Measurements from ENCODE around the gene CEP295NL. TPM values are rescaled to one million over a fixed set of nuclear protein-coding genes. Genes with fewer than 3 reads are reported as not detected.

The CEP295NL gene
- total RNA-seq, 1 donor from 2014 or later: 3.8 TPM

DNA sequence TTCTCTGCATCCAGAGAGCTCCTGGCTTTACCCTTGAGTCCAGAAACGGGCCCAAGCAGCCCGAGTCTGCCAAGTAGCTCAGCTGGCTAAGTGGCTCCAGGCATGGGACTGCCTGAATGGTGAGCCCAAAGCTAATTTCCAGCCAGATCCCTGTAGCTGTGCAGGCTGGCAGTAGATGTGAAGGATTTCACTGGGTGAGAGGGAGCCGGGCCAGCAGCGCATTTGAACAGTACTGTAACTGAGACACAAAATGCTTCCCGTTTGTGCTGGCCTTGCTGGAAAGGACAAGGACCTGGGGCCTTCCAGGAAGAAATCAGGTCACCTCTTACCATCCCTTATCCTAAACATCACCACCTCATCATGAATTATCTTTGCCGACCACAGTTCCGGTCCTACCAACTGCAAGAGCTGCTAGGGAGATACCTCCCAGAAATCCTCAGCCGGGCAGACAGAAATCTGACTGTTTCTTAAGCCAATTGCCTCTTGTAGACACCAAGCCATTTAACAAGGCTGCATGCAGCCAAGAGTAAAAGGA lies 18.5 kb upstream of the CEP295NL start:
- H3K4me1 Mint-ChIP-seq (ENCODE audit: unreplicated experiment): peaks cover 52% of the 10 kb centered on the region
- H3K27ac Mint-ChIP-seq: peak overlapping the region; percentile 43
- peaks cover 12% of the 10 kb centered on the region for H3K36me3 Mint-ChIP-seq
- TF ChIP-seq, protein P1, sequence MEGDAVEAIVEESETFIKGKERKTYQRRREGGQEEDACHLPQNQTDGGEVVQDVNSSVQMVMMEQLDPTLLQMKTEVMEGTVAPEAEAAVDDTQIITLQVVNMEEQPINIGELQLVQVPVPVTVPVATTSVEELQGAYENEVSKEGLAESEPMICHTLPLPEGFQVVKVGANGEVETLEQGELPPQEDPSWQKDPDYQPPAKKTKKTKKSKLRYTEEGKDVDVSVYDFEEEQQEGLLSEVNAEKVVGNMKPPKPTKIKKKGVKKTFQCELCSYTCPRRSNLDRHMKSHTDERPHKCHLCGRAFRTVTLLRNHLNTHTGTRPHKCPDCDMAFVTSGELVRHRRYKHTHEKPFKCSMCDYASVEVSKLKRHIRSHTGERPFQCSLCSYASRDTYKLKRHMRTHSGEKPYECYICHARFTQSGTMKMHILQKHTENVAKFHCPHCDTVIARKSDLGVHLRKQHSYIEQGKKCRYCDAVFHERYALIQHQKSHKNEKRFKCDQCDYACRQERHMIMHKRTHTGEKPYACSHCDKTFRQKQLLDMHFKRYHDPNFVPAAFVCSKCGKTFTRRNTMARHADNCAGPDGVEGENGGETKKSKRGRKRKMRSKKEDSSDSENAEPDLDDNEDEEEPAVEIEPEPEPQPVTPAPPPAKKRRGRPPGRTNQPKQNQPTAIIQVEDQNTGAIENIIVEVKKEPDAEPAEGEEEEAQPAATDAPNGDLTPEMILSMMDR (conservative IDR thresholded peaks at IDR 0.05): no peak
- H3K9me3 Mint-ChIP-seq: no peaks in the 10 kb centered on the region
- no peaks in the 10 kb centered on the region for H3K27me3 Mint-ChIP-seq
- peak overlapping the region; percentile 86 for H3K4me3 Mint-ChIP-seq
- DNase-seq (ENCODE audit: extremely low spot score, unreplicated experiment): no peak

DNA sequence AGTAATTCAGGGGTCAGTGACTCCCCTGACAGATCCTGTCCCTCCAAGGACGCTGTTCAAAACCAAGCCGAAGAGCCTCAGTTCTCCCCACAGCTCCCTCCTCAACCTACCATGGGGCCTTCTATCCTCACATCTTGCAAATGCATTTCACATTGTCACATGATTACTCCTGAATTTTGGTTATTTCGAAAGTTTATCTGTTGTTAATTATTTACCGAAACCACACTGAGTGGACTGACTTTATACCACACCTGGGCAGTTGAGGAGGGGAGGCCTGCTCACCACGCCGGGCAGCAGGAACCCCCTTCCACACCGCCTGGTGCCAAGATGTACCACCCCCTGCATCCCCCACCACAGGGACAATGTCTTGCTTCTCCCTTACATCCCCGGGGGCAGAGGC lies 17.5 kb upstream of the CEP295NL start:
- Mint-ChIP-seq H3K36me3 (peaks cover 12% of the 10 kb centered on the region), H3K4me3 (peak overlapping the region; percentile 44), H3K9me3 (no peaks in the 10 kb centered on the region), H3K27me3 (no peaks in the 10 kb centered on the region), H3K27ac (peak overlapping the region; percentile 52), H3K4me1 (ENCODE audit: unreplicated experiment) (peaks cover 53% of the 10 kb centered on the region)
- no peak for DNase-seq (ENCODE audit: extremely low spot score, unreplicated experiment)
- TF ChIP-seq, protein P1 (conservative IDR thresholded peaks at IDR 0.05): no peak

DNA sequence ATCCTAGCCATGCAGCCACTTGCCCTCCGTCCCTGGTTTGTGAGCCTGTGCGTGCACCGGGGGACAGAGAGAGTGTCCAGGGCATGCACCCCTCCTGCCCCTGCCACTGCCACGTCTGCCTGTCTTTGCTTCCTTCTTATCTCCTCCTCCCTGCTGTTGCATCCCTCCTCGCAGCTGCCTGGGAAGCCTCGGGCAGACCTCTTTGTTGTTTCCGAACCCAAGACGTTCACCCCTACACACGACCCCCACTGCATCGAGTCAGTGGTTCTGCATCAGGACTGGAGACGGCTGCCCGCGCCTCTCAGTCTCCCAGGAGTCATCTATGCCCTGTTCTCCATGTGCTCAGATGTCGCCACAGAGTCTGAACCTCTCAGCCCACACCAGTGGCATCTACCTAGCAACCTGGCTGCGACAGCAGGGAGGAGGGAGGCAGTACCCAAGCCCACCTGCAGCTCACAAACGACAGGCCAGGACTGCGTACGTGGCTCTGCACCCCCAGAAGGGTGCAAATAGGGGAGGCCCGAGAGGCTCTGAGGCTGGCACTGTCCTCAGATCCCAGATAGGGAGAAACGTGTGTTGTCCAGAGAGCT lies 17.0 kb upstream of the CEP295NL start:
- peaks cover 12% of the 10 kb centered on the region for H3K36me3 Mint-ChIP-seq
- no peaks in the 10 kb centered on the region for H3K27me3 Mint-ChIP-seq
- peak overlapping the region; percentile 78 for H3K27ac Mint-ChIP-seq
- DNase-seq (ENCODE audit: extremely low spot score, unreplicated experiment): no peak
- peaks cover 53% of the 10 kb centered on the region for H3K4me1 Mint-ChIP-seq (ENCODE audit: unreplicated experiment)
- H3K4me3 Mint-ChIP-seq: peak overlapping the region; percentile 74
- TF ChIP-seq, protein P1 (conservative IDR thresholded peaks at IDR 0.05): no peak
- H3K9me3 Mint-ChIP-seq: no peaks in the 10 kb centered on the region

DNA sequence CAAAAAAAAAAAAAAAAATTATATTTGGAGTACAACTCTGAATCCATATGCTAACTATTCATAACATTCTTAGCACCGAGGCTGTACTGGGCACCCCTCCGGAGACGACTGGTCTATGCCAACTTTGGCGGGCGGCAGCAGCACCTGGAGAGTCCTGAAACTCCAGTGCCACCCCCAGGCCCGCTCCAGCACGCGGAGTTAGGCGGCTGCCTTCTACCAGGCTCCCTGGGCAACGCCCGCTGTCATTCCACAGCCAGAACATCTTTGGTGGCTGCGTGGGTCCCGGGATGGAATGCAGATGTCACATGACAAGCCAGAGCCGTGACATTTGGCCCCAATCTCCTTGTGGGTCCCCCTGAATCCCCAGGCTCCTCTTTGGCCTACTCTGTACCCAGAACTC lies 16.0 kb upstream of the CEP295NL start:
- Mint-ChIP-seq H3K9me3 (no peaks in the 10 kb centered on the region), H3K4me3 (no peak overlapping the region), H3K36me3 (peaks cover 12% of the 10 kb centered on the region), H3K27ac (no peak overlapping the region), H3K4me1 (ENCODE audit: unreplicated experiment) (peaks cover 54% of the 10 kb centered on the region), H3K27me3 (no peaks in the 10 kb centered on the region)
- no peak for DNase-seq (ENCODE audit: extremely low spot score, unreplicated experiment)
- TF ChIP-seq, protein P1 (conservative IDR thresholded peaks at IDR 0.05): no peak

DNA sequence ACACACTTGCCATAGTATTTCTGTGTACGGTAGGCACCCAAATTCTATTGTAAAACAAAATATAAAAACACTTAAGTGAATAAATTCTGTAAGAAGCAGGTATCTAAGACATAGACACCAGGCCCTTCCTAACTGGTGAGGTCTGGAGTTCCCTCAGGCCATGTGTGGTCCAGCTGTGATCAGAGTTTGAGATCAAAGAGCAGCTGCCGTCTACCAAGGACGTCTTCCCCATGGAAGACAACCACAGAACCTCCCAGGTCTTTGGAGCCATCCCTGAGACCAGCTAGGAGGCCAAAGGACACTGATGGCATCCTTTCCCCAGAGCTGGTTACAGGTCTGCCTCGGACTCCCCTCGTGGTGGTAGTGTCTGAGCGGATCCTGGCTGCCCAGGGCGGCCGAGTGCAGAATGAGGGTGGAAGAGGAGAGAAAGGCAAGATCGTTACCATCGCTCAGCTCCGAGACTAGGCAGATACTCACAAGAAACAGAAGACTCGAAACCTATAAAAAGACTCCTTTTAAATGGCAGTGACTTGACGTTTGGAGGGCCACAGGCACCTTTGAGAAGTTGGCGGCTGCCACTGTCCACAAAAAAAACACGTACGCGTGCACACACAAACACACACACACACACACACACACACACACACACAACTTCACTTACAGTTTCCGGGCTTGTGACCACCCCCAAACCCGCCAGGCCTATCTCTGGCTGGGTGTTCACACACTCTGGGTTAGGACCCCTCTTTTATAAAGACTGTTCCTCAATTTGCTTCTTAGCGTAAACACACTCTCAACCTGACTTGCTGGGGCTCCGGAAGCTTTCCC lies 14.7 kb upstream of the CEP295NL start:
- Mint-ChIP-seq H3K27me3 (no peaks in the 10 kb centered on the region), H3K27ac (peak overlapping the region; percentile 40), H3K9me3 (no peaks in the 10 kb centered on the region), H3K4me1 (ENCODE audit: unreplicated experiment) (peaks cover 48% of the 10 kb centered on the region), H3K4me3 (no peak overlapping the region), H3K36me3 (peaks cover 12% of the 10 kb centered on the region)
- TF ChIP-seq, protein P1 (conservative IDR thresholded peaks at IDR 0.05): no peak
- no peak for DNase-seq (ENCODE audit: extremely low spot score, unreplicated experiment)

All from type B pancreatic cell (in vitro differentiated cells).